ENCODE measurements around the gene THOC1. TPM values are rescaled to one million over a fixed set of nuclear protein-coding genes. Genes with fewer than 3 reads are reported as not detected.

THOC1 gene
- total RNA-seq, 6 experiments from 2014 or later, result 11.0 to 16.0 (median 12.6) TPM

DNA sequence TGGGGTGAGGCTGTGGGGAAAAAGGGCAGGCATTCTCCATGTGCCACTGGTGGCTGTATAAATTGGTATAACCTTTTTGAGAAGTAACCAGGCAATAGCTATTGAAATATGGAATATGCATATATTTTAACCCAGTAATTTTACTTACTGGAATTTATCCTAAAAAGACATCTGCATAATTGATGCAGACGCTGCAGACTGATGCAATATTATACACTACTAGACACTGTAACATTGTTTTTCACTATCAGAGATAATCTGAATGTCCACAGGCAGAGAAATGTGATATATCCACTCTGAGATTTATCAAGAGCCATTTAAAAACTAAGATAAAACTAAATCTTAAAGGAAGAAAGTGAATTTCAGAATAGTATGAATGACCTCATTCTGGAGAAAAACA, 14.7 kb downstream of the THOC1 start:
- Histone ChIP-seq H3K27me3 (no peaks in the 10 kb centered on the region), H3K27ac (no peak overlapping the region), H3K4me1 (no peaks in the 10 kb centered on the region), H3K9me3 (no peaks in the 10 kb centered on the region), H3K36me3 (peaks cover 0 to 71% (median 17%) of the 10 kb centered on the region in 4 donors), H3K4me3 (no peak overlapping the region)
- intact Hi-C loops (cut with DNase I), result no loop called here
- 100% methylated on average over 1 of the region's 1 CpG for WGBS (ENCODE audit: insufficient coverage, low coverage, low lambda C conversion rate, missing lambda C conversion rate)
- ATAC-seq (no peak), DNase-seq (no peak)
- TF ChIP-seq POLR2A (IDR thresholded peaks at IDR 0.05), result no peak
- TF ChIP-seq, protein P1, sequence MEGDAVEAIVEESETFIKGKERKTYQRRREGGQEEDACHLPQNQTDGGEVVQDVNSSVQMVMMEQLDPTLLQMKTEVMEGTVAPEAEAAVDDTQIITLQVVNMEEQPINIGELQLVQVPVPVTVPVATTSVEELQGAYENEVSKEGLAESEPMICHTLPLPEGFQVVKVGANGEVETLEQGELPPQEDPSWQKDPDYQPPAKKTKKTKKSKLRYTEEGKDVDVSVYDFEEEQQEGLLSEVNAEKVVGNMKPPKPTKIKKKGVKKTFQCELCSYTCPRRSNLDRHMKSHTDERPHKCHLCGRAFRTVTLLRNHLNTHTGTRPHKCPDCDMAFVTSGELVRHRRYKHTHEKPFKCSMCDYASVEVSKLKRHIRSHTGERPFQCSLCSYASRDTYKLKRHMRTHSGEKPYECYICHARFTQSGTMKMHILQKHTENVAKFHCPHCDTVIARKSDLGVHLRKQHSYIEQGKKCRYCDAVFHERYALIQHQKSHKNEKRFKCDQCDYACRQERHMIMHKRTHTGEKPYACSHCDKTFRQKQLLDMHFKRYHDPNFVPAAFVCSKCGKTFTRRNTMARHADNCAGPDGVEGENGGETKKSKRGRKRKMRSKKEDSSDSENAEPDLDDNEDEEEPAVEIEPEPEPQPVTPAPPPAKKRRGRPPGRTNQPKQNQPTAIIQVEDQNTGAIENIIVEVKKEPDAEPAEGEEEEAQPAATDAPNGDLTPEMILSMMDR (IDR thresholded peaks at IDR 0.05), result no peak

GRCh38 chr18:251572-251971, 16.3 kb downstream of the THOC1 start:
- ATAC-seq (no peak), DNase-seq (no peak)
- H3K27ac ChIP-seq, result no peak overlapping the region
- H3K4me3 ChIP-seq, result no peak overlapping the region
- no peaks in the 10 kb centered on the region for H3K27me3 ChIP-seq
- no peaks in the 10 kb centered on the region for H3K4me1 ChIP-seq
- intact Hi-C loops (cut with DNase I), result no loop called here
- 96% methylated on average over 5 of the region's 5 CpGs for WGBS (ENCODE audit: insufficient coverage, low coverage, low lambda C conversion rate, missing lambda C conversion rate)
- peaks cover 0 to 72% (median 17%) of the 10 kb centered on the region in 4 donors for H3K36me3 ChIP-seq
- TF ChIP-seq, protein P1 (IDR thresholded peaks at IDR 0.05), result no peak
- TF ChIP-seq POLR2A (IDR thresholded peaks at IDR 0.05), result no peak
- H3K9me3 ChIP-seq, result no peaks in the 10 kb centered on the region

GRCh38 chr18:250685-251084, 17.2 kb downstream of the THOC1 start:
- Histone ChIP-seq H3K27ac (no peak overlapping the region), H3K4me3 (no peak overlapping the region), H3K9me3 (no peaks in the 10 kb centered on the region), H3K27me3 (no peaks in the 10 kb centered on the region), H3K4me1 (no peaks in the 10 kb centered on the region), H3K36me3 (peaks cover 1 to 71% (median 17%) of the 10 kb centered on the region in 4 donors)
- DNase-seq (no peak), ATAC-seq (no peak)
- 96% methylated on average over 2 of the region's 2 CpGs for WGBS (ENCODE audit: insufficient coverage, low coverage, low lambda C conversion rate, missing lambda C conversion rate)
- TF ChIP-seq POLR2A (IDR thresholded peaks at IDR 0.05), result no peak
- TF ChIP-seq, protein P1 (IDR thresholded peaks at IDR 0.05), result no peak
- intact Hi-C loops (cut with DNase I), result no loop called here

DNA sequence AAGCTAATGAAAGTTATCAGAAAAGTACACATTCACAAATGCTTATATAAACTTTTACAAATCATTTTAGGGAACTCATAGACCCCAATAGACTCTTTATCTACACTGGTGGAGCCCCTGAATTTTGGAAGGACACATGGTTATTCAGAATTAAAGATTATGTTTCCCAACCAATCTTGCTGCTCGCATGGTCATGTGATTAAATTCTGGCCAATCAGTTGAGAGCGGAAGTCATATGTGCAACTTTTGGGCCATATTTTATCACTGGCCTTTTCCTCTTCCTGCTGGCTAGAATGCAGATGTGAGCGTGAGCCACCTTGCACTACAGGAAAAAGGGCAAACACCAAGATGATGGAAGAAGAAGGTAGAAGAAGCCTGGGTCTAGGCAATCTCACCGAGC, 19.8 kb downstream of the THOC1 start:
- H3K27me3 ChIP-seq, result no peaks in the 10 kb centered on the region
- no peak for DNase-seq
- peaks cover 9 to 56% (median 11%) of the 10 kb centered on the region in 4 donors for H3K36me3 ChIP-seq
- intact Hi-C loops (cut with DNase I), result no loop called here
- H3K4me1 ChIP-seq, result no peaks in the 10 kb centered on the region
- H3K9me3 ChIP-seq, result no peaks in the 10 kb centered on the region
- H3K27ac ChIP-seq, result no peak overlapping the region
- TF ChIP-seq POLR2A (IDR thresholded peaks at IDR 0.05), result no peak
- TF ChIP-seq, protein P1 (IDR thresholded peaks at IDR 0.05), result no peak
- 75% methylated on average over 4 of the region's 4 CpGs for WGBS (ENCODE audit: insufficient coverage, low coverage, low lambda C conversion rate, missing lambda C conversion rate)
- no peak for ATAC-seq
- H3K4me3 ChIP-seq, result no peak overlapping the region

Data from right lobe of liver (tissue), 6 donors.